GM08714 (cell line): ENCODE data around the gene LSMEM2.
"Not testable (repeated sequence)": the region's sequence is repeated elsewhere in the genome, so short reads cannot be mapped to it uniquely, and the experiment has no call there.

ENCODE experiments used
- H3K4me3 ChIP-seq: fragments of 200-500 bp; sonication (Bioruptor generic); 2 replicates; pipeline ENCODE4 v1.5.1; 2014; ENCODE audit warnings: mild to moderate bottlenecking, low read length, inconsistent platforms
- ZNF274 ChIP-seq: IDR thresholded peaks from 2 replicates; pipeline ENCODE4 v1.6.1; 2012; ENCODE audit warnings: mild to moderate bottlenecking, low read depth, low read length

The LSMEM2 gene

GRCh38 chr3:50265571-50265970, 13.3 kb upstream of the LSMEM2 start:
- H3K4me3 ChIP-seq, result no peak overlapping the region
- no peak for TF ChIP-seq ZNF274

- no peak for TF ChIP-seq ZNF274
- no peak overlapping the region for H3K4me3 ChIP-seq
Measured at GRCh38 chr3:50266017-50266416, 12.9 kb upstream of the LSMEM2 start.

- no peak overlapping the region for H3K4me3 ChIP-seq
Measured at GRCh38 chr3:50266836-50267235, 12.1 kb upstream of the LSMEM2 start.

GRCh38 chr3:50267280-50267913, 11.5 kb upstream of the LSMEM2 start:
- no peak for TF ChIP-seq ZNF274
- H3K4me3 ChIP-seq, result no peak overlapping the region

More at GRCh38 chr3:50266836-50267235, 12.1 kb upstream of the LSMEM2 start:
- TF ChIP-seq ZNF274, result no peak

- TF ChIP-seq ZNF274, result no peak
Measured at GRCh38 chr3:50268276-50268675, 10.6 kb upstream of the LSMEM2 start.

GRCh38 chr3:50268703-50269451, 10.0 kb upstream of the LSMEM2 start, which contains the start of gene SEMA3B:
Gene SEMA3B (plus strand): TSS chr3:50269147. CDS start chr3:50269241, 94 bp downstream.
- H3K4me3 ChIP-seq, result no peak within 1 kb of the TSS
- TF ChIP-seq ZNF274, result no peak

More at GRCh38 chr3:50268276-50268675, 10.6 kb upstream of the LSMEM2 start:
- no peak overlapping the region for H3K4me3 ChIP-seq

- no peak overlapping the region for H3K4me3 ChIP-seq
Measured at GRCh38 chr3:50269460-50269859, 9.4 kb upstream of the LSMEM2 start.

GRCh38 chr3:50269977-50270413, 8.9 kb upstream of the LSMEM2 start:
- no peak for TF ChIP-seq ZNF274
- no peak overlapping the region for H3K4me3 ChIP-seq

More at GRCh38 chr3:50269460-50269859, 9.4 kb upstream of the LSMEM2 start:
- TF ChIP-seq ZNF274, result no peak

GRCh38 chr3:50270422-50271224, 8.3 kb upstream of the LSMEM2 start:
- TF ChIP-seq ZNF274, result no peak
- no peak overlapping the region for H3K4me3 ChIP-seq

GRCh38 chr3:50271314-50271936, 7.5 kb upstream of the LSMEM2 start:
- H3K4me3 ChIP-seq, result no peak overlapping the region

GRCh38 chr3:50272538-50272910, 6.4 kb upstream of the LSMEM2 start:
- H3K4me3 ChIP-seq, result not testable (repeated sequence)

More at GRCh38 chr3:50271314-50271936, 7.5 kb upstream of the LSMEM2 start:
- no peak for TF ChIP-seq ZNF274

- TF ChIP-seq ZNF274, result no peak
- no peak overlapping the region for H3K4me3 ChIP-seq
Measured at GRCh38 chr3:50272911-50273688, 5.8 kb upstream of the LSMEM2 start.

GRCh38 chr3:50273689-50274065, 5.2 kb upstream of the LSMEM2 start:
- no peak overlapping the region for H3K4me3 ChIP-seq
- TF ChIP-seq ZNF274, result no peak
